Skeletal muscle satellite cell (primary cell): ENCODE measurements around the gene PTPRG.

Source experiments
- H3K27me3 ChIP-seq: 2 replicates; pipeline ENCODE4 v1.7.0; 2013; ENCODE audit warnings: low read length; ENCODE audit not compliant: control insufficient read depth, insufficient read depth
- H3K36me3 ChIP-seq: 2 replicates; pipeline ENCODE4 v1.7.0; 2013; ENCODE audit warnings: mild to moderate bottlenecking, control low read depth, low read length; ENCODE audit not compliant: insufficient read depth
- H3K4me1 ChIP-seq: 2 replicates; pipeline ENCODE4 v1.7.0; 2013; ENCODE audit warnings: low read length; ENCODE audit not compliant: control insufficient read depth, insufficient read depth
- H3K4me2 ChIP-seq: 2 replicates; pipeline ENCODE4 v1.7.0; 2013; ENCODE audit warnings: mild to moderate bottlenecking, low read length
- H3K4me3 ChIP-seq: 2 replicates; pipeline ENCODE4 v1.7.0; 2013; ENCODE audit warnings: low read length
- H3K9ac ChIP-seq: 2 replicates; pipeline ENCODE4 v1.7.0; 2013; ENCODE audit warnings: mild to moderate bottlenecking, low read depth, low read length, moderate library complexity
- H3K9me3 ChIP-seq: replicated peaks from 2 replicates; pipeline ENCODE4 v1.7.0; 2013; ENCODE audit warnings: mild to moderate bottlenecking, control low read depth, low read length

PTPRG gene

DNA sequence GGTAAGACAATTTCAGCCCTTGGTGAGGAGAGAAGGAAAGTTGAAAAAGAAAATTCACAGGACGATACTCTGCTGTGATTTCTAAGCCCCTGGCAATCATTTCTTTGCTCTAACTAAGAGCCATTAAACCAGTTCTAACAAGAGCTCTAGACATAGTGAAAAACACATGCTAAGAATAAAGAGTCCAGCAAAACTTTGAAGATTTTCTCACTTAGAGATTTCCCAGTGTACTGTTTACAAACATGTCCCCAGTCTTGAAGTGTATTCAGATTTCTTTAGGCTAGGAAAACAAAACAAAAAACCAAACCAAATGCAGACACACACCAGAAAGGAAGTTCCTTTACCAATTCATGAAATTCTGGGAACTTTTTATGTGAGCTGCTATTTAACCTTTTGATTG is 325.8 kb downstream of the PTPRG start:
- peaks cover 4% of the 10 kb centered on the region for H3K4me1 ChIP-seq
- no peak overlapping the region for H3K4me3 ChIP-seq
- no peaks in the 10 kb centered on the region for H3K9me3 ChIP-seq
- H3K4me2 ChIP-seq = no peak overlapping the region
- H3K36me3 ChIP-seq = no peaks in the 10 kb centered on the region
- H3K9ac ChIP-seq = no peak overlapping the region
- no peaks in the 10 kb centered on the region for H3K27me3 ChIP-seq

DNA sequence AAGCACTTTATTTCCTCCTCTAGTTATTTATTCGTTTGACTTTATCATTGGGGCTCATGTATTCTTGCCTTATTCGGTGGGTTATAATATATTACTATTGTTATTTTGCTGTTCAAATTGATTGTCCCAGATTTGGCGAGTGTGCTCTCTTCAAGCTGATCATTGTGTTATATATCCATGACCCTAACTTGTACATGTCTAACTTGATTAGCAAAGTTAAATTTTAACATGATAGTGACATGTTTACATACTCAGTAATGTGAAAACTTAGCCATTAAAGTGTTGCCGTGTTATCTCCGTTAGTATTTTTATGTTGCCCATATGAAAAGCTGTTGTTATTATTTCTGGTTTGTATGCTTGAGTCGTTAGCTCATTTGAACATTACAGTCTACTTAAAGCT is 327.9 kb downstream of the PTPRG start:
- H3K36me3 ChIP-seq = no peaks in the 10 kb centered on the region
- no peak overlapping the region for H3K4me3 ChIP-seq
- no peak overlapping the region for H3K4me2 ChIP-seq
- H3K4me1 ChIP-seq = peaks cover 4% of the 10 kb centered on the region
- no peaks in the 10 kb centered on the region for H3K9me3 ChIP-seq
- H3K27me3 ChIP-seq = no peaks in the 10 kb centered on the region
- H3K9ac ChIP-seq = no peak overlapping the region

- Histone ChIP-seq H3K4me1 (peaks cover 12% of the 10 kb centered on the region), H3K9me3 (no peaks in the 10 kb centered on the region), H3K36me3 (no peaks in the 10 kb centered on the region), H3K9ac (no peak overlapping the region), H3K27me3 (no peaks in the 10 kb centered on the region), H3K4me3 (no peak overlapping the region), H3K4me2 (no peak overlapping the region)
These were observed 328.8 kb downstream of the PTPRG start for GRCh38 chr3:61890167-61890566.

GRCh38 chr3:61890586-61890985 is 329.2 kb downstream of the PTPRG start:
- Histone ChIP-seq H3K4me1 (peaks cover 15% of the 10 kb centered on the region), H3K27me3 (no peaks in the 10 kb centered on the region), H3K4me3 (no peak overlapping the region), H3K36me3 (no peaks in the 10 kb centered on the region), H3K9me3 (no peaks in the 10 kb centered on the region), H3K4me2 (no peak overlapping the region), H3K9ac (no peak overlapping the region)

GRCh38 chr3:61892891-61893290 is 331.5 kb downstream of the PTPRG start:
- no peaks in the 10 kb centered on the region for H3K9me3 ChIP-seq
- no peaks in the 10 kb centered on the region for H3K27me3 ChIP-seq
- no peak overlapping the region for H3K4me2 ChIP-seq
- H3K4me1 ChIP-seq = peaks cover 15% of the 10 kb centered on the region
- no peak overlapping the region for H3K9ac ChIP-seq
- H3K4me3 ChIP-seq = no peak overlapping the region
- H3K36me3 ChIP-seq = no peaks in the 10 kb centered on the region

- Histone ChIP-seq H3K27me3 (no peaks in the 10 kb centered on the region), H3K4me2 (no peak overlapping the region), H3K9me3 (no peaks in the 10 kb centered on the region), H3K4me3 (no peak overlapping the region), H3K36me3 (no peaks in the 10 kb centered on the region), H3K4me1 (peaks cover 15% of the 10 kb centered on the region), H3K9ac (no peak overlapping the region)
These were observed 332.6 kb downstream of the PTPRG start for GRCh38 chr3:61893840-61894566.

- Histone ChIP-seq H3K9me3 (no peaks in the 10 kb centered on the region), H3K4me2 (peak overlapping the region; percentile 4), H3K36me3 (no peaks in the 10 kb centered on the region), H3K4me1 (peaks cover 15% of the 10 kb centered on the region), H3K4me3 (no peak overlapping the region), H3K9ac (no peak overlapping the region), H3K27me3 (no peaks in the 10 kb centered on the region)
These were observed 333.9 kb downstream of the PTPRG start for GRCh38 chr3:61894988-61895935.

DNA sequence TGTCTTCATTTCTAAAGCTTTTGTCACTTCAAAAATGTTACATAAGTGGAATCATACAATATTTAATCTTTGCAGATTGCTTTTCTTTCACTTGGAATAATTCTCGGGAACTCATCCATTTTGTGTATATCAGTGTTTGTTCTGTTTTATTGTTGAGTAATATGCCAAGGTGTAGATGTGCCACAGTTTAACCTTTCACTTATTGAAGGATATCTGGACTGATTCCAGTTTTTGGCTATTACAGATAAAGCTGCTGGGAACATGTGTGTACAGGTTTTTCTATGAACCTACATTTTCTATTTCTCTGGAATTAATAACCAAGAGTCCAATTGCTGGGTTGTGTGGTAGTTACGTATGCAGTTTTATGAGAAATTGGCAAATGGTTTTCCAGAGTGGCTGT is 334.9 kb downstream of the PTPRG start:
- H3K9me3 ChIP-seq = no peaks in the 10 kb centered on the region
- no peak overlapping the region for H3K4me3 ChIP-seq
- H3K9ac ChIP-seq = no peak overlapping the region

DNA sequence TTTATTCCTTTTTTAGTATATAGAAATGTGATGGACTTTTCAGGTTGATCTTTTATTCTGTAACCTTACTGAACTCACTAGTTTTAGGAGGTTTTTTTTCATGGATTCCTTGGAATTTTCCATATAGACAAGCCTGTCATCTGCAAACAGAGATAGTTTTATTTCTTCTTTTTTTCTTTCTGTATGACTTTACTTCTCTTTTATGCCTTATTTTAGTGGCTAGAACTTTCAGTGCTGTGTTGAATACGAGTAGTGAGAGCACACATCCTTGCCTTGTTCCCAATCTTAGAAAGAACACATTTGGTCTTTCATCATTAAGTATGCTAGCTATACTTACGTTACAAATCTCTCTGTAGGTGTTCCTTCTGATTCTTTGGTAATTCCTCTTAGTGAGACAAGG is 336.5 kb downstream of the PTPRG start:
- H3K9ac ChIP-seq = no peak overlapping the region
- no peak overlapping the region for H3K4me2 ChIP-seq
- no peak overlapping the region for H3K4me3 ChIP-seq
- H3K9me3 ChIP-seq = no peaks in the 10 kb centered on the region
- peaks cover 15% of the 10 kb centered on the region for H3K4me1 ChIP-seq
- no peaks in the 10 kb centered on the region for H3K27me3 ChIP-seq
- H3K36me3 ChIP-seq = no peaks in the 10 kb centered on the region

More for the DNA sequence above, 334.9 kb downstream of the PTPRG start:
- Histone ChIP-seq H3K36me3 (no peaks in the 10 kb centered on the region), H3K4me2 (no peak overlapping the region), H3K27me3 (no peaks in the 10 kb centered on the region), H3K4me1 (peaks cover 15% of the 10 kb centered on the region)

- Histone ChIP-seq H3K9me3 (no peaks in the 10 kb centered on the region), H3K27me3 (no peaks in the 10 kb centered on the region), H3K4me2 (no peak overlapping the region), H3K9ac (no peak overlapping the region), H3K4me1 (peaks cover 10% of the 10 kb centered on the region), H3K36me3 (no peaks in the 10 kb centered on the region), H3K4me3 (no peak overlapping the region)
These were observed 338.5 kb downstream of the PTPRG start for GRCh38 chr3:61899700-61900462.

- Histone ChIP-seq H3K9me3 (no peaks in the 10 kb centered on the region), H3K9ac (no peak overlapping the region), H3K4me2 (no peak overlapping the region), H3K4me1 (peaks cover 4% of the 10 kb centered on the region), H3K36me3 (no peaks in the 10 kb centered on the region), H3K4me3 (no peak overlapping the region), H3K27me3 (no peaks in the 10 kb centered on the region)
These were observed 340.1 kb downstream of the PTPRG start for GRCh38 chr3:61901496-61901895.
